ENCODE data around the gene NFYB.

The NFYB gene

GRCh38 chr12:104109446-104110271, 28.4 kb downstream of the NFYB start:
- DNase-seq = no peak

GRCh38 chr12:104108755-104109445, 29.1 kb downstream of the NFYB start:
- DNase-seq = peak; percentile 84 to 86

DNA sequence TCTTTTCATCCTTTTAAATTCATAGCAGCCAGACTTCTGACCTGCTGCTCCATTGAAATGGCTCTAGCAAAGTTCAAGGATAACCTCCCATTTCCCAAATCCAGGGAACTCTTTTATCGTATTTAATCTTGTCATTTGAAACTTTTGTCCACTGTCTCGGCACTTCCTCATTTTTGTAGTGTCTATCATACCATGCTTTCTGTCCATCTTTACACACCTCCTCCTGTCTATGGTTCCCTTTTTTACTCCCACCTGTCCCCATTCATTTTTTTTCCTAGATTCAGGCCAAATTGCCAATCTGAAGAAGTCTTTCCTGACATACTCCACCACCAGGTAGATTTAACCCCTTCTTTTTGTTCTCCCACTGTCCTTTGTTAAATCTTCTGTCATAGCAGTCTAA, 31.0 kb downstream of the NFYB start:
- DNase-seq = no peak

GRCh38 chr12:104105461-104105860, 32.5 kb downstream of the NFYB start:
- DNase-seq = no peak

GRCh38 chr12:104097954-104098353, 40.1 kb downstream of the NFYB start:
- no peak for DNase-seq

- no peak for DNase-seq
Measured at GRCh38 chr12:104095289-104095688, 42.7 kb downstream of the NFYB start.

GRCh38 chr12:104094284-104094683, 43.7 kb downstream of the NFYB start:
- no peak for DNase-seq

- no peak for DNase-seq
Measured at GRCh38 chr12:104091136-104091535, 46.9 kb downstream of the NFYB start.

GRCh38 chr12:104090685-104091084, 47.3 kb downstream of the NFYB start:
- DNase-seq = no peak

DNA sequence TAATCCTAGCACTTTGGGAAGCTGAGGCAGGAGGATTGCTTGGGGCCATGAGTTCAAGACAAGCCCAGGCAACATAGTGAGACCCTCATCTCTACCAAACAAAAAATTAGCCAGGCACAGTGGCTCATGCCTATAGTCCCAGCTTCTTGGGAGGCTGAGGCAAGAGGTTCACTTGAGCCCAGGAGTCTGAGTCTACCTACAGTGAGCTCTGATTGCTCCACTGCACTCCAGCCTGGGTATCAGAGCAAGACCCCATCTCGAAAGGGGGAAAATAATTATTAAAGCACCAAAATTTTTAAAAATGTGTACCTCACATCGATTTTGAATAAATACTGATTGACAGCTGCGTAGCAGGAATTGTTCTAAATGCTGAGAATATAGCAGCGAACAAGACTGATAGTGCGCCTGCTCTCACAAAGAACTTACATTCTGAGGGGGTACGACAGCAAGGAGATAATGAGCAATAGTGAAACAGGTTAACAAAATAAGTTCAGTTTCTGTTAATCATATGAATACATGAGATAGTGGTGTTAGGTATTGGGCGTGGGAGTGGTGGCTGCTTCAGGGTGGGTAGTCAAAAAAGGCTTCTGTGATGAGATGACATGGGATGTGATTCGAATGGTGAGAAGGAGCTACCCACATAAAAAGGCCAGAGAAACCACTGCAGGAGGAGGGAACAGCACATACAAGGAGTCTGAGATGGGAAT, 54.1 kb downstream of the NFYB start:
- peak; percentile 26 to 33 for DNase-seq

DNA sequence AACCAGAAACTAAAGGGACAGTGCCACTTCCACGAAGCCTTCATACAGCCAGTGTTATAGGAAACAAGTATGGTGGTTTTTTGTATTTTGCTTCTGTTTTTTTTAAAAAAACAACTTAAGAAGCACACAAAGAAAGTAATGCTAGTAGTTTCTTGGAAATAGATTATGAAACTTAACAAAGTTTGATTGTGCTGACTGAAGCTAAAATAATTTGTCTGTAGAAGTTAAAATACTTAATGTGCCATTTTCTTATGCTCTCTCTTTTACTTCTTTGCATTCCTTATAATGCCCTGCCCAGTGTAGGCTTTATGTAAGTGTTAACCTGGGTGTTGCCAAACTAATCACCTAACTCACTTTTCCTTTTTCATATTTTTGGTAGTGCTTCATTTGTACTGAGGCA, 57.2 kb downstream of the NFYB start:
- no peak for DNase-seq

DNA sequence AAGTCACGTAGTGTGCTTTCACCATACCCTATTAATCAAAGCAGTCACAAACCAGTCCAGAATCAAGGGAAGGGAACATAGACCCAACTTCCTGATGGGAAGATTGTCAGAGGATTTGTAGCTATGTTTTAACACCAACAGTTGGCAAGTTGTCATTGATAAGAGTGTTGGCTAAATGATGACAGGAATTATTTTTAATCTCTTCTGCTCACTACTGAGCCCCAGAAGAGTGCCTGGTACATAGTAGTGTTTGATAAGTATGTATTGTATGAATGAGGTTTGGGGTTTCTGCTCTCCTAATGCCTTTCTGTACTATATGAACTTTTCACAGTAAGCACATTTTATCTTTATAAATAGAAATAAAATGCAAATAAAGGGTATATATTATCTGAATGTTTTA, 59.0 kb downstream of the NFYB start:
- no peak for DNase-seq

- DNase-seq = no peak
Measured at GRCh38 chr12:104073699-104074098, 64.3 kb downstream of the NFYB start.

GRCh38 chr12:104072099-104072498, 65.9 kb downstream of the NFYB start:
- no peak for DNase-seq

Measured in stimulated activated CD4-positive, alpha-beta T cell treated with anti-CD3 and anti-CD28 coated beads, Interleukin-2, amount 100 ng/mL, for 48 hours (primary cell).